Cardiac fibroblast (primary cell): ENCODE measurements around the gene SLC4A9.
A peak's percentile ranks its signal among the peaks of the same experiment; 100 is the strongest.
"Not testable (repeated sequence)": the region's sequence is repeated elsewhere in the genome, so short reads cannot be mapped to it uniquely, and the experiment has no call there.

Experiments
- DNase-seq, 2 donors: peaks; one replicate each; pipeline versions ENCODE4 v3.0.0 to v3.0.0-alpha.2; 2010; ENCODE audit warnings: low read depth in 2 of 2
- H3K4me3 ChIP-seq, 2 donors: replicated peaks in 1 of 2; 1 replicate in 1 of 2; 2 replicates in 1 of 2; pipeline ENCODE4 v1.5.1; 2011; ENCODE audit warnings: low read depth in 2 of 2, low read length in 2 of 2, mild to moderate bottlenecking in 2 of 2, moderate library complexity in 1 of 2
- TF ChIP-seq, protein P1 (sequence below): IDR thresholded peaks from one replicate; pipeline ENCODE4 v1.5.1; 2011; ENCODE audit warnings: low read depth, mild to moderate bottlenecking, low read length, inconsistent platforms

SLC4A9 gene

GRCh38 chr5:140403613-140404012 is 43.6 kb downstream of the SLC4A9 start:
- TF ChIP-seq, protein P1, sequence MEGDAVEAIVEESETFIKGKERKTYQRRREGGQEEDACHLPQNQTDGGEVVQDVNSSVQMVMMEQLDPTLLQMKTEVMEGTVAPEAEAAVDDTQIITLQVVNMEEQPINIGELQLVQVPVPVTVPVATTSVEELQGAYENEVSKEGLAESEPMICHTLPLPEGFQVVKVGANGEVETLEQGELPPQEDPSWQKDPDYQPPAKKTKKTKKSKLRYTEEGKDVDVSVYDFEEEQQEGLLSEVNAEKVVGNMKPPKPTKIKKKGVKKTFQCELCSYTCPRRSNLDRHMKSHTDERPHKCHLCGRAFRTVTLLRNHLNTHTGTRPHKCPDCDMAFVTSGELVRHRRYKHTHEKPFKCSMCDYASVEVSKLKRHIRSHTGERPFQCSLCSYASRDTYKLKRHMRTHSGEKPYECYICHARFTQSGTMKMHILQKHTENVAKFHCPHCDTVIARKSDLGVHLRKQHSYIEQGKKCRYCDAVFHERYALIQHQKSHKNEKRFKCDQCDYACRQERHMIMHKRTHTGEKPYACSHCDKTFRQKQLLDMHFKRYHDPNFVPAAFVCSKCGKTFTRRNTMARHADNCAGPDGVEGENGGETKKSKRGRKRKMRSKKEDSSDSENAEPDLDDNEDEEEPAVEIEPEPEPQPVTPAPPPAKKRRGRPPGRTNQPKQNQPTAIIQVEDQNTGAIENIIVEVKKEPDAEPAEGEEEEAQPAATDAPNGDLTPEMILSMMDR: no peak
- peak overlapping the region in 1 of 2 donors; percentile 91 for H3K4me3 ChIP-seq
- DNase-seq: no peak

DNA sequence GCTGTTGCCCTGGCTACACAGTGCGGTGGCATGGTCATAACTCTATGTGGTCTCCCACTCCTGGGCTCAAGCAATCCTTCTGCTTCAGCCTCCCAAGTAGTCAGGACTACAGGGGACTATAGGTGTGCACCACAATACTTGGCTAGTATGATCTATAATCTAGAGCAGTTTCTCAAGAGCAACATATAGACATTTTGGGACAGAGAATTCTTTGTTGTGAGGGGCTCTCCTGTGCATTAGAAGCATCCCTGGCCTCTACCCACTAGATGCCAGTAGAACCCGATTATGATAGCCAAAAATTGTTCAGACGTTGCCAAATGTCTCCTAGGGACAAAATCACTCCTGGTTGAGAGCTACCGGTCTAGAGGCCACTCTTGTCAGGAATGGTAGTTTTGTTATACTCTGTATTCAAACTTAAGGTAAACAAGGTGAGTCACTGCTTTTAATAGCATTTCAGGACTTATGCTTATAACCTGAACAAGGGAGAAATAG is 48.8 kb downstream of the SLC4A9 start:
- TF ChIP-seq, protein P1: no peak
- no peak for DNase-seq
- no peak overlapping the region for H3K4me3 ChIP-seq

GRCh38 chr5:140413230-140413629 is 53.2 kb downstream of the SLC4A9 start:
- no peak overlapping the region for H3K4me3 ChIP-seq
- DNase-seq: no peak
- TF ChIP-seq, protein P1: no peak

DNA sequence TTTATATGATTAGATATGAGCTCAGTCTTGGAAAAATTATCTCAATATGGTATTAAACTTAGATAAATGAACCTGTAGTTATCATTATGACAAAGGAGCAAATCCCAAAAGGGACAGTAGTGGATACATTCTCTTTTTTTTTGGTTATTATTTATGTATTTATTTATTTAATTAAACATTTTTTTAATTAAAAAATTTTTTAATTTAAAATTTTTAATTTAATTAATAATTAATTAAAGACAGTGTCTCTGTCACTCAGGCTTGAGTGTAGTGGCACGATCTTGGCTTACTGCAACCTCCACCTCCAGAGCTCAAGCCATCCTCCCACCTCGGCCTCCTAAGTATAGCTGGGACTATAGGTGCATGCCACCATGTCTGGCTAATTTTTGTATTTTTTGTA is 57.2 kb downstream of the SLC4A9 start:
- no peak for DNase-seq
- TF ChIP-seq, protein P1: no peak
- no peak overlapping the region for H3K4me3 ChIP-seq

DNA sequence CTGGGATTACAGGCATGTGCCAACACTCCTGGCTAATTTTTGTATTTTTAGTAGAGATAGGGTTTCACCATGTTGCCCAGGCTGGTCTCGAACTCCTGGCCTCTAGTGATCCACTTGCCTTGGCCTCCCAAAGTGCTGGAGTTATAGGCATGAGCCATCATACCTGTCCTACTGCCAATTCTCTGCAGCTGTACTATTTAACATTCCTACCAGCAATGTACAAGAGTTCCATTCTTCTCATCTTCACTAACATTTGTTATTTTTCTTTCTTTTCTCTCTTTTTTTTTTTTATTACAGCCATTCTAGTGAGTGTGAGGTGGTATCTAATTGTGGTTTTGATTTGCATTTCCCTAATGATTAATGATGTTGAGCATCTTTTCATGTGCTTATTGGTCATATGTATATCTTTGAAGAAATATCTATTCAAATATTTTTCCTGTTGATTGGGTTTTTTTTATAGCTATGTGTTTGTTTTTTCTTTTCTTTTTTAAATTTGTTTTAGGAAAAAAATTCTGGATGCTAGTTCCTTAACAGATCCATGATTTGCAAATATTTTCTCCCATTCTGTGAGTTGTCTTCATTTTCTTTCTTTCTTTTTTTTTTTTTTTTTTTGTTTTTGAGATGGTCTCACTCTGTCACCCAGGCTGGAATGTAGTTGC is 59.0 kb downstream of the SLC4A9 start:
- DNase-seq: no peak
- TF ChIP-seq, protein P1: no peak
- no peak overlapping the region for H3K4me3 ChIP-seq

DNA sequence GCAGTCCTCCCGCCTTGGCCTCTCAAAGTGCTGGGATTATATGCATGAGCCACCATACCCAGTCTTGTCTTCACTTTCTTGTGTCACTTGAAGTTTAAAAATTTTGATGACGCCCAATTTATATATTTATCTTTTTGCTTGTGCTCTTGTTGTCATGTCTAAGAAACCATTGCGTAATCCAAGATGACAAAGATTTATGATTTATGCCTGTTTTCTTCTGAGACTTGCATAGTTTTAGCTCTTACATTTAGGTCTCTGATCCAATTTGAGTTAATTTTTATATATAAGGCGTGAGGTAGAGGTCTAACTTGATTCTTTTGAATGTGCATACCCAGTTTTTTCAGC is 60.2 kb downstream of the SLC4A9 start:
- TF ChIP-seq, protein P1: no peak

DNA sequence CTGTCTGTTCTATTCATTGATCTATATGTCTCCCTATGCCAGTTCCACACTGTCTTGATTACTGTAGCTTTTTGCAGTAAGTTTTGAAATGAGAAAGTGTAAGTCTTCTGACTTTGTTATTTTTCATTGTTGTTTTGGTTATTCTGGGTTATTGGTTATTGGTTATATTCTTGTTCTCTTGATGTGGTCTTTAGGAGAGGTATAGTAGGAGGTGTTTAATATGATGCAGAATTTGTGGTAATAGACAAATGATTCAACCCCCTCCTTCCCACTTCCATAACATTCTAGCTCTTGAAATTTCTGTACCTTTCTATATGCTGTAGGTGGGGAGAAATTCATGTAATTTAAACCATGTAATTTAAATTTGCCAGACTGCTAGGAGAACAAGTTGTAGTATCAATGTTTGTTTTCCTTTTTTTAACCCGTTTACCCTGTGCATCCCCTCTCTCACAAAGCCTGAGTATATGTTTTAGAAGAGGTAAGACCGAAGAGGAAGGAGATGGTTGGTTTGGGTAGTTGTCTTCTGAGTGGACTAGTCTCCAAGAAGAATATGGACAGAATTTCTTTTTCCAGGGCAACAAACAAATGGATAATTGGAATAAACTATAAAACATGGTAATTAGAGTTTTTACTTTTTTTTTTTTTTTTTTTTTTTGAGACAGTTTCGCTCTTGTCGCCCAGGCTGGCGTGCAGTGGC is 60.8 kb downstream of the SLC4A9 start:
- TF ChIP-seq, protein P1: no peak
- DNase-seq: no peak
- H3K4me3 ChIP-seq: no peak overlapping the region

More for the DNA sequence above, 60.2 kb downstream of the SLC4A9 start:
- DNase-seq: peak in 1 of 2 donors; percentile 37
- H3K4me3 ChIP-seq: no peak overlapping the region

GRCh38 chr5:140421375-140421774 is 61.4 kb downstream of the SLC4A9 start:
- H3K4me3 ChIP-seq, DNase-seq: not testable (repeated sequence)
